Measurements from ENCODE around the gene FLVCR1. TPM values are rescaled to one million over a fixed set of nuclear protein-coding genes. Genes with fewer than 3 reads are reported as not detected.
A peak's percentile ranks its signal among the peaks of the same experiment; 100 is the strongest.
"Not testable (repeated sequence)": the region's sequence is repeated elsewhere in the genome, so short reads cannot be mapped to it uniquely, and the experiment has no call there.

The FLVCR1 gene
- total RNA-seq, 1 experiment from 2014 or later, result 8.0 TPM

- peak; percentile 13 for DNase-seq (ENCODE audit: low read depth)
Observed at GRCh38 chr1:212860713-212861581, 2.9 kb downstream of the FLVCR1 start.

GRCh38 chr1:212862111-212862690 lies 4.1 kb downstream of the FLVCR1 start:
- no peak for DNase-seq (ENCODE audit: low read depth)

GRCh38 chr1:212863345-212863744 lies 5.3 kb downstream of the FLVCR1 start:
- DNase-seq (ENCODE audit: low read depth), result not testable (repeated sequence)

GRCh38 chr1:212864201-212864600 lies 6.1 kb downstream of the FLVCR1 start:
- no peak for DNase-seq (ENCODE audit: low read depth)

- no peak for DNase-seq (ENCODE audit: low read depth)
Observed at GRCh38 chr1:212867192-212867591, 9.1 kb downstream of the FLVCR1 start.

GRCh38 chr1:212871976-212872375 lies 13.9 kb downstream of the FLVCR1 start:
- DNase-seq (ENCODE audit: low read depth), result no peak

- DNase-seq (ENCODE audit: low read depth), result no peak
Observed at GRCh38 chr1:212873518-212873917, 15.4 kb downstream of the FLVCR1 start.

- DNase-seq (ENCODE audit: low read depth), result no peak
Observed at GRCh38 chr1:212878418-212878817, 20.3 kb downstream of the FLVCR1 start.

- no peak for DNase-seq (ENCODE audit: low read depth)
Observed at GRCh38 chr1:212879947-212880690, 22.0 kb downstream of the FLVCR1 start.

GRCh38 chr1:212884592-212884991 lies 26.5 kb downstream of the FLVCR1 start:
- no peak for DNase-seq (ENCODE audit: low read depth)

GRCh38 chr1:212892108-212892507 lies 34.0 kb downstream of the FLVCR1 start:
- no peak for DNase-seq (ENCODE audit: low read depth)

- no peak for DNase-seq (ENCODE audit: low read depth)
Observed at GRCh38 chr1:212899845-212900244, 41.8 kb downstream of the FLVCR1 start.

GRCh38 chr1:212901290-212901689 lies 43.2 kb downstream of the FLVCR1 start:
- DNase-seq (ENCODE audit: low read depth), result no peak

GRCh38 chr1:212902054-212902453 lies 44.0 kb downstream of the FLVCR1 start:
- no peak for DNase-seq (ENCODE audit: low read depth)

GRCh38 chr1:212903664-212904063 lies 45.6 kb downstream of the FLVCR1 start:
- DNase-seq (ENCODE audit: low read depth), result no peak

GRCh38 chr1:212908071-212908470 lies 50.0 kb downstream of the FLVCR1 start:
- DNase-seq (ENCODE audit: low read depth), result not testable (repeated sequence)

- no peak for DNase-seq (ENCODE audit: low read depth)
Observed at GRCh38 chr1:212908971-212909370, 50.9 kb downstream of the FLVCR1 start.

GRCh38 chr1:212909652-212910063 lies 51.6 kb downstream of the FLVCR1 start:
- DNase-seq (ENCODE audit: low read depth), result no peak

GRCh38 chr1:212910213-212910612 lies 52.1 kb downstream of the FLVCR1 start:
- not testable (repeated sequence) for DNase-seq (ENCODE audit: low read depth)

- DNase-seq (ENCODE audit: low read depth), result not testable (repeated sequence)
Observed at GRCh38 chr1:212913638-212914037, 55.6 kb downstream of the FLVCR1 start.

- not testable (repeated sequence) for DNase-seq (ENCODE audit: low read depth)
Observed at GRCh38 chr1:212914110-212914509, 56.0 kb downstream of the FLVCR1 start.

- DNase-seq (ENCODE audit: low read depth), result no peak
Observed at GRCh38 chr1:212914789-212915188, 56.7 kb downstream of the FLVCR1 start.

Measured in Daoy (cell line).